Spleen (tissue), 7 donors: ENCODE data around the gene MICAL2.

Source experiments
- CTCF ChIP-seq, 11 experiments: fragments of 200-600 bp in 7 of 11; fragments of 450-650 bp in 4 of 11; sonication (generic) in 4 of 11; IDR thresholded peaks in 8 of 11; conservative IDR thresholded peaks in 3 of 11; 1 replicate in 7 of 11; 2 replicates in 4 of 11; pipeline versions ENCODE4 v1.4.0 to v1.8.0; 2016 to 2021; ENCODE audit warnings: antibody characterized with exemption in 11 of 11, inconsistent platforms in 4 of 11, mild to moderate bottlenecking in 1 of 11
- POLR2AphosphoS5 ChIP-seq, 3 donors: sonication (generic); formaldehyde crosslinking; IDR thresholded peaks; one replicate each; pipeline ENCODE4 v1.5.1; 2017; ENCODE audit warnings: antibody characterized with exemption in 3 of 3
- donor health status: DM: no; HTN: no; CAD: no; lungs with moderate emphysema.
- donor health status: DM: no; HTN: no; CAD: no.
- donor health status: DM: no; HTN: no; CAD: no.

DNA sequence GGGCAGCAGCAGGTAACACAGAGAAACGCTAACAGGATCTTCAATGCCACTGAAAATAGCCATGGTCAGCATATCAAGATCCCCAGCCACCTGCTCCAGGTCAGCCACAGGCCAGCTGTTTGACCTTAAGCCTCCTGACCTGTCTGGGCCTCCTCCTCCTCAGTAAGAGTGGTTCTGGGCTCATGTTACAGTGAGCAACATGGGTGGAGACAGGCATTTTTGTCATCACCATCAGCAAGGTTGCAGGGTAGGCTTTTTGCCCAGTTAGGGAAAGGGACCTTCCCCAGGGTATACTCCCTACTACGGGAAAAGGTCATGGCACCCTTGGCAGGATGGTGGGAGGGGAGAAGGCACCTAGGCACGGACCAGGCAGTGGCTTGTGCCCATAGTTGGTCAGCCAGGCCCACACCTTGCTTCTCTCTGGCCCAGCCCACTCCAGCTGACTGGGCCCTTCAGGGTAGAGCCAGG is 135.2 kb downstream of the MICAL2 start:
- TF ChIP-seq POLR2AphosphoS5 (IDR thresholded peaks at IDR 0.05) (no peak), CTCF (IDR thresholded peaks at IDR 0.05 in 8 of 11, conservative IDR thresholded peaks at IDR 0.05 in 3 of 11) (no peak)
